Mesenchymal stem cell (in vitro differentiated cells and primary cell): ENCODE data around the gene UBE2J1.
A peak's percentile ranks its signal among the peaks of the same experiment; 100 is the strongest.

Source experiments
- DNase-seq: peaks from one replicate; pipeline ENCODE4 v3.0.0-alpha.2; 2013
- H2AFZ ChIP-seq: one replicate; pipeline ENCODE4 v1.6.1; 2013; ENCODE audit warnings: low read depth, mild to moderate bottlenecking, control low read depth, inconsistent platforms, low read length, moderate library complexity
- H2AK5ac ChIP-seq: 2 replicates; pipeline ENCODE4 v1.6.1; 2013; ENCODE audit warnings: low read length, moderate library complexity, mild to moderate bottlenecking, inconsistent platforms; ENCODE audit not compliant: severe bottlenecking
- H2BK120ac ChIP-seq: one replicate; pipeline ENCODE4 v1.6.1; 2013; ENCODE audit warnings: low read depth, mild to moderate bottlenecking, inconsistent platforms, low read length, moderate library complexity
- H2BK12ac ChIP-seq, 2 experiments: one replicate each; pipeline ENCODE4 v1.6.1; 2013; ENCODE audit warnings: inconsistent platforms in 2 of 2, low read length in 2 of 2, mild to moderate bottlenecking in 2 of 2, moderate library complexity in 2 of 2, control low read depth in 1 of 2
- H2BK15ac ChIP-seq: one replicate; pipeline ENCODE4 v1.6.1; 2013; ENCODE audit warnings: mild to moderate bottlenecking, low read depth, inconsistent platforms; ENCODE audit not compliant: poor library complexity, severe bottlenecking
- H2BK5ac ChIP-seq: 2 replicates; pipeline ENCODE4 v1.6.1; 2013; ENCODE audit warnings: low read depth, mild to moderate bottlenecking, low read length, control low read depth, inconsistent platforms; ENCODE audit not compliant: poor library complexity, severe bottlenecking
- H3K14ac ChIP-seq, 2 experiments: one replicate each; pipeline ENCODE4 v1.6.1; 2013; ENCODE audit warnings: inconsistent platforms in 2 of 2, low read length in 2 of 2, control low read depth in 1 of 2, mild to moderate bottlenecking in 1 of 2, moderate library complexity in 1 of 2
- H3K18ac ChIP-seq, 2 experiments: one replicate each; pipeline ENCODE4 v1.6.1; 2013; ENCODE audit warnings: inconsistent platforms in 2 of 2, low read length in 2 of 2, control low read depth in 1 of 2, low read depth in 1 of 2, mild to moderate bottlenecking in 1 of 2
- H3K23ac ChIP-seq, 2 experiments: one replicate each; pipeline ENCODE4 v1.6.1; 2013; ENCODE audit warnings: inconsistent platforms in 2 of 2, low read length in 2 of 2, mild to moderate bottlenecking in 2 of 2, moderate library complexity in 2 of 2, control low read depth in 1 of 2
- H3K27ac ChIP-seq: 2 replicates; pipeline ENCODE4 v1.5.1; 2013; ENCODE audit warnings: mild to moderate bottlenecking, moderate library complexity, low read length, control low read depth, inconsistent platforms; ENCODE audit not compliant: poor library complexity, severe bottlenecking
- H3K27me3 ChIP-seq, 2 experiments: 2 replicates each; pipeline versions ENCODE4 v1.6.1 to v1.7.0; 2013; ENCODE audit warnings: low read length in 2 of 2, mild to moderate bottlenecking in 2 of 2, moderate library complexity in 2 of 2, control low read depth in 1 of 2, inconsistent platforms in 1 of 2; ENCODE audit not compliant: control insufficient read depth in 1 of 2, insufficient read depth in 1 of 2
- H3K36me3 ChIP-seq, 2 experiments: 2 replicates each; pipeline versions ENCODE4 v1.6.1 to v1.7.0; 2013; ENCODE audit warnings: low read length in 2 of 2, control low read depth in 1 of 2, inconsistent platforms in 1 of 2, low read depth in 1 of 2, mild to moderate bottlenecking in 1 of 2; ENCODE audit not compliant: insufficient read depth in 2 of 2, control insufficient read depth in 1 of 2
- H3K4ac ChIP-seq, 2 experiments: one replicate each; pipeline ENCODE4 v1.6.1; 2013; ENCODE audit warnings: inconsistent platforms in 2 of 2, low read length in 2 of 2, mild to moderate bottlenecking in 2 of 2, moderate library complexity in 2 of 2, control low read depth in 1 of 2, low read depth in 1 of 2
- H3K4me1 ChIP-seq: 2 replicates; pipeline ENCODE4 v1.6.1; 2013; ENCODE audit warnings: low read depth, low read length, control low read depth; ENCODE audit not compliant: control insufficient read depth, insufficient read depth
- H3K4me2 ChIP-seq: 2 replicates; pipeline ENCODE4 v1.6.1; 2013; ENCODE audit warnings: low read length, mild to moderate bottlenecking, inconsistent platforms; ENCODE audit not compliant: poor library complexity, severe bottlenecking
- H3K4me3 ChIP-seq, 2 experiments: 2 replicates each; pipeline versions ENCODE4 v1.5.1 to v1.7.0; 2013; ENCODE audit warnings: low read length in 2 of 2, mild to moderate bottlenecking in 2 of 2, control low read depth in 1 of 2, low read depth in 1 of 2; ENCODE audit not compliant: insufficient read depth in 1 of 2
- H3K79me1 ChIP-seq: replicated peaks from 2 replicates; pipeline ENCODE4 v1.6.1; 2013; ENCODE audit warnings: mild to moderate bottlenecking, control low read depth, low read length, inconsistent platforms; ENCODE audit not compliant: poor library complexity, severe bottlenecking
- H3K9ac ChIP-seq: 2 replicates; pipeline ENCODE4 v1.7.0; 2013; ENCODE audit warnings: mild to moderate bottlenecking, low read length, moderate library complexity
- H3K9me3 ChIP-seq: 2 replicates; pipeline ENCODE4 v1.7.0; 2013; ENCODE audit warnings: mild to moderate bottlenecking, low read length; ENCODE audit not compliant: control insufficient read depth
- H4K8ac ChIP-seq: one replicate; pipeline ENCODE4 v1.6.1; 2013; ENCODE audit warnings: inconsistent platforms, mild to moderate bottlenecking, low read length, moderate library complexity
- H4K91ac ChIP-seq: one replicate; pipeline ENCODE4 v1.6.1; 2013; ENCODE audit warnings: mild to moderate bottlenecking, low read length, inconsistent platforms
- WGBS: methylation state at CpG from one replicate; pipeline ENCODE4 v1.1.7; 2013; ENCODE audit warnings: mixed read lengths; 5-methylcytosine and 5-hydroxymethylcytosine counted together

Gene UBE2J1

DNA sequence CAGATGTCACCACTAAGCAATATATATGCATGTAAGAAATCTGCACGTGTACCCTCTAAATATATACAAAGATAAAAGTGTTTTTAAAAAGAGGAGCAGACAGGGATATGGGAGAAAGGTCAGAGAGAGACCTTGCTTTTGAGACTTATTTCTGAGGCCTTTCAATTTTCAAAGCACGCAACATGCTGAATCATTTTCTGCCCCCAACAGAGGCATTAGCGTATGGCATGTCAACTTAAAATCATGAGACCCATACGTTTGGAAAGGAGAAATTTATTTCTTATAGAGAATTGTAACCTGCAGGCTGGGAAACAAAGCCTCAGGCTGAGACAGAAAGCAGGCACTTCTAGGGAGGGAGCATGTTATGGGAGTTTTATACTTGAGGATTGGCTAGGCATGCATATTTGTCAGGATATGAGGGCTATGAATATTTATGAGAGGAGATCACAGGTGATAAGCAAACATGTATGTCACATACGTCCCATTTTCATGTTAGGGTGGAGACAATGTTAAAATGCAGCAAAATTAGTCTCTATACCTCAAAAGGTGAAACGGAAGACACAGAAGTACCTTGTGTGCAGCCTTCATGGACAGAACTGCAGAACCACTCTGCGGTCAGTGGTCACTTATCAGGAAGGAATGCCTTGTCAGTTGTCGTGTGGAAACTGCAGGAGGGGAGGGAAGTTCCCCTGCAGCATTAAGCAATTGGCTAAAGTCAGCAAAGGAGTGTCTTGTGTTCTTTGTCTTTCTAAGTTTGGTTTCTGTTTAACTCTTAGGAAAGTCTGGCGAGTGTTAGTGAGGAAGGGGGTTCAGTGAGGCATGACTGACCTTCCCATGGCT lies 31.2 kb downstream of the UBE2J1 start:
- no peak overlapping the region for H3K9ac ChIP-seq
- H2BK15ac ChIP-seq, result no peak overlapping the region
- H3K79me1 ChIP-seq, result peaks cover 3% of the 10 kb centered on the region
- peak overlapping the region in 1 of 2 experiments; percentile 59 for H3K23ac ChIP-seq
- 86% methylated on average over 8 of the region's 9 CpGs for WGBS
- no peak overlapping the region for H2BK120ac ChIP-seq
- no peak overlapping the region for H3K4me3 ChIP-seq
- no peak overlapping the region for H2AFZ ChIP-seq
- no peak overlapping the region for H2BK12ac ChIP-seq
- H3K18ac ChIP-seq, result peak overlapping the region in 1 of 2 experiments; percentile 24
- H4K8ac ChIP-seq, result no peak overlapping the region
- peak; percentile 90 for DNase-seq
- no peaks in the 10 kb centered on the region for H3K27me3 ChIP-seq
- H3K9me3 ChIP-seq, result no peaks in the 10 kb centered on the region
- no peak overlapping the region for H2AK5ac ChIP-seq
- no peak overlapping the region for H4K91ac ChIP-seq
- no peak overlapping the region for H3K27ac ChIP-seq
- H2BK5ac ChIP-seq, result no peak overlapping the region
- H3K4me2 ChIP-seq, result no peak overlapping the region
- no peaks in the 10 kb centered on the region for H3K4me1 ChIP-seq
- H3K36me3 ChIP-seq, result peaks cover 2 to 5% of the 10 kb centered on the region in 2 experiments
- no peak overlapping the region for H3K14ac ChIP-seq
- no peak overlapping the region for H3K4ac ChIP-seq

GRCh38 chr6:89320012-89320559 lies 32.4 kb downstream of the UBE2J1 start:
- H3K9me3 ChIP-seq, result no peaks in the 10 kb centered on the region
- no peak overlapping the region for H2BK12ac ChIP-seq
- WGBS, result 97% methylated on average over 6 of the region's 6 CpGs

DNA sequence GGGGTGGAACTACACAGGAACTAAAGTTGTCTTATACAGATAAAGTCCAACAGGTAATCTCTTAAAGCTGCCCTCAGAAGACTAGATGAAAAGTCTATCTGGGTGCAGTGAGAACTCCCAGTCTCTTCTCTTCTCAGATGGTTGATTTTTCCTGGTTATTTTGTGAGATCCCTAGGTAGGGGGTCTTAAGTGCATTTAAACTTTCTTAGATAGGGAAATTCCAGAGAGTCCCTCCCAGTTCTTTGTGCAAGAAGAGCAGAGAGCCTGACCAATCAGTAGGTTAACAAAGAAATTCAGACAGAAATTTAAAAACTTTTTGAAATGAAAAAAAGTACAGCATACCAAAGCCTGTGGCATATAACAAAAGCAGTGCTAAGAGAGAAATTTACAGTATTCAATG lies 35.5 kb downstream of the UBE2J1 start:
- peaks cover 1% of the 10 kb centered on the region for H3K79me1 ChIP-seq

More at GRCh38 chr6:89320012-89320559, 32.4 kb downstream of the UBE2J1 start:
- Histone ChIP-seq H3K18ac (no peak overlapping the region), H3K4me3 (no peak overlapping the region), H3K4me1 (no peaks in the 10 kb centered on the region), H3K23ac (no peak overlapping the region), H2BK5ac (no peak overlapping the region), H2AFZ (no peak overlapping the region), H2AK5ac (no peak overlapping the region), H2BK120ac (no peak overlapping the region), H3K14ac (no peak overlapping the region), H3K36me3 (peaks cover 2 to 3% of the 10 kb centered on the region in 2 experiments), H4K8ac (no peak overlapping the region), H3K79me1 (peaks cover 1% of the 10 kb centered on the region), H3K27ac (no peak overlapping the region), H2BK15ac (no peak overlapping the region), H3K4me2 (no peak overlapping the region), H3K4ac (no peak overlapping the region), H3K27me3 (no peaks in the 10 kb centered on the region), H4K91ac (no peak overlapping the region), H3K9ac (no peak overlapping the region)
- no peak for DNase-seq

DNA sequence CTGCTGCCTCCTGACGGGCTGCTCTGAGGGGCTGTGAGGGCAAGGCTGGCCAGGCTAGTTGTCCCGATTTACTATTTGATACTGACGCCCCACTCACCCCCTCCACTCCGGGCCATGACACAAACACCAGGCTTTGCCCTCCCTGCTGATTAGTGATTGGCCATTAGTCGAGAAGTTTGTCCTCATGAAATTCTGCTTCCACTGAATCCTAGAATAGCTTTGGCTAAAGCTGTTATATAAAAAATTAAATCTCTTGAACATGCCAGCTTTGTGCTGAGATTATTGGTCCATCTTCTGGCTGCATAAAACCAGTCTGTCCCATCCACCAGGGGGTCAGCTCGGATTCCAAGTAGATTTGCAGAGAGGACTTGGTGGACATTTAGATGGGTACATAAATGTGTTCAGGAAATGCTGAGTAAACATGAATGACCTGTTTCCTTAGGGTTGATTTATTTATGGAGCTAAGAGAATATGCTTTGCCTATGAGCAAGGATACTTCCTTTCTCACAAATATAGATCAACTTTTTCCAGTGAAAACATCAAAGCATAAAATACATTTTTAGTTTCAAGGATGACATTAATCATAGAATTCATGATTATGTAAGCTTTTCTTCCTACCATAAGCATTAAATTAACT lies 37.2 kb downstream of the UBE2J1 start, which contains the start of gene GABRR2:
Gene GABRR2 (minus strand): TSS at position 51 of the 637 bp plus-strand sequence. CDS start 134 bp downstream, outside the sequence.
- Histone ChIP-seq H3K4me2 (no peak within 1 kb of the TSS), H2AFZ (no peak within 1 kb of the TSS), H2AK5ac (no peak within 1 kb of the TSS), H4K8ac (no peak within 1 kb of the TSS), H2BK5ac (no peak within 1 kb of the TSS), H3K27me3 (peaks cover 0 to under 1% of the 10 kb centered on the region in 2 experiments), H2BK120ac (no peak within 1 kb of the TSS), H3K36me3 (peaks cover 0 to 7% of the 10 kb centered on the region in 2 experiments), H3K4ac (no peak within 1 kb of the TSS), H4K91ac (no peak within 1 kb of the TSS), H3K27ac (no peak within 1 kb of the TSS), H2BK15ac (no peak within 1 kb of the TSS), H3K79me1 (peaks cover 1% of the 10 kb centered on the region), H3K4me1 (peaks cover 12% of the 10 kb centered on the region), H3K18ac (no peak within 1 kb of the TSS), H3K23ac (no peak within 1 kb of the TSS), H3K4me3 (no peak within 1 kb of the TSS), H3K9ac (no peak within 1 kb of the TSS), H2BK12ac (no peak within 1 kb of the TSS), H3K9me3 (no peaks in the 10 kb centered on the region), H3K14ac (no peak within 1 kb of the TSS)
- 90% methylated on average over 6 of the region's 6 CpGs for WGBS
- no peak for DNase-seq

More for the DNA sequence above, 35.5 kb downstream of the UBE2J1 start:
- Histone ChIP-seq H3K27ac (no peak overlapping the region), H3K36me3 (peaks cover 3 to 7% of the 10 kb centered on the region in 2 experiments), H3K4me2 (no peak overlapping the region), H4K91ac (no peak overlapping the region), H2BK5ac (no peak overlapping the region), H3K27me3 (no peaks in the 10 kb centered on the region), H3K4me3 (no peak overlapping the region), H3K9me3 (no peaks in the 10 kb centered on the region), H3K4me1 (peaks cover 2% of the 10 kb centered on the region), H3K23ac (no peak overlapping the region), H2AFZ (no peak overlapping the region), H2BK120ac (no peak overlapping the region), H2AK5ac (no peak overlapping the region), H3K18ac (no peak overlapping the region), H4K8ac (no peak overlapping the region), H3K9ac (no peak overlapping the region), H3K4ac (no peak overlapping the region), H3K14ac (no peak overlapping the region), H2BK12ac (no peak overlapping the region), H2BK15ac (no peak overlapping the region)
- no peak for DNase-seq
